ENCODE results near the gene CLIP2.
"Not testable (repeated sequence)": the region's sequence is repeated elsewhere in the genome, so short reads cannot be mapped to it uniquely, and the experiment has no call there.

CLIP2 gene

GRCh38 chr7:74289018-74289658, at the start of gene CLIP2:
Gene CLIP2 (plus strand): TSS chr7:74289407. CDS start chr7:74317547, 28,140 bp downstream.
- DNase-seq: peak in 54 of 56 donors; percentile 43 to 92 (median 82)

- DNase-seq: no peak
These were observed 48.7 kb upstream of the CLIP2 start for GRCh38 chr7:74240482-74240881.

DNA sequence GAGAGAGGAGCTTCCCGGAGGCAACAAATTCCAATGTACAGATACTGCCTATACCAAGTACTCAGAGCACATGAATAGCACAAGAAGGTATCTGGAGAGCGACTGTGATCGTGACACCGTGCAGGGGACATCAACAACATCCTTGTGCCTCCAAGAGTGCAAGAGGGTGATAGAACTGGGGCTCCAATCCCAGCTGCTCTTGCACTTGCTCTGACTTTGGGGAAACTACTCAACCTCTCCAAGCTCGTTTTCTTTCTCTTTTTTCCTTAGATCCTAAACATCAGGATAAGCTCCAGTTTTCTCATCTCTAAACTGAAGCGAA, 47.1 kb upstream of the CLIP2 start:
- DNase-seq: no peak

GRCh38 chr7:74246497-74246896, 42.7 kb upstream of the CLIP2 start:
- DNase-seq: no peak

DNA sequence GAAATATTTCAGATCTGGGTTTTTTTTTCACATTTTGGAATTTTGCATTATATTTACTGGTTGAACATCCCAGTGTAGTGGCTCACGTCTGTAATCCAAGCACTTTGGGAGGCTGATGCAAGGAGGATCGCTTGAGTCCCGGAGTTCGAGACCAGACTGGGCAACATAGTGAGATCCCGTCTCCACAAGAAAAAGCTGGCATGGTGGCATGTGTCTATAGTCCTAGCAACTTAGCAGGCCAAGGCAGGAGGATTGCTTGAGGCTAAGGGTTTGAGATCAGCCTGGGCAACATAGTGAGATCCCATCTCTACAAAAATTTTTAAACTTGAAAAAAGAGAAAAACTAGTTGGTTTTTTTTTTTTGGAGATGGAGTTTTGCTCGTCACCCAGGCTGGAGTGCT, 41.1 kb upstream of the CLIP2 start:
- no peak for DNase-seq

GRCh38 chr7:74249058-74249457, 40.1 kb upstream of the CLIP2 start:
- not testable (repeated sequence) for DNase-seq

GRCh38 chr7:74252893-74253292, 36.3 kb upstream of the CLIP2 start:
- DNase-seq: no peak

GRCh38 chr7:74253331-74253730, 35.9 kb upstream of the CLIP2 start:
- DNase-seq: no peak

DNA sequence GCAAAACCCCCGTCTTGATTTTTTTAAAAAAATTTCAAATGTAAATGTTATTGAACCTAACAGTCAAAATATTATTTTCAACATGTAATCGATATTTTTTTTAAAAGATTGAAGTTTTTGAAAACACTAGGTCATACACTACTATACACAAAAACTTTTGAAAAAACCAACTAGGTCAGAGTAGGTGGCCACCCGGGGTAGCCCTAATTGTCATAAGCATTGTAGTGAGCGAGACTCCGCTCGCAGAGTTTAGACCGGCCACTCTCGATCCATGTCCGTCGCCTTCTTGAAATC, 35.4 kb upstream of the CLIP2 start:
- DNase-seq: peak in 1 of 56 donors; percentile 44

DNA sequence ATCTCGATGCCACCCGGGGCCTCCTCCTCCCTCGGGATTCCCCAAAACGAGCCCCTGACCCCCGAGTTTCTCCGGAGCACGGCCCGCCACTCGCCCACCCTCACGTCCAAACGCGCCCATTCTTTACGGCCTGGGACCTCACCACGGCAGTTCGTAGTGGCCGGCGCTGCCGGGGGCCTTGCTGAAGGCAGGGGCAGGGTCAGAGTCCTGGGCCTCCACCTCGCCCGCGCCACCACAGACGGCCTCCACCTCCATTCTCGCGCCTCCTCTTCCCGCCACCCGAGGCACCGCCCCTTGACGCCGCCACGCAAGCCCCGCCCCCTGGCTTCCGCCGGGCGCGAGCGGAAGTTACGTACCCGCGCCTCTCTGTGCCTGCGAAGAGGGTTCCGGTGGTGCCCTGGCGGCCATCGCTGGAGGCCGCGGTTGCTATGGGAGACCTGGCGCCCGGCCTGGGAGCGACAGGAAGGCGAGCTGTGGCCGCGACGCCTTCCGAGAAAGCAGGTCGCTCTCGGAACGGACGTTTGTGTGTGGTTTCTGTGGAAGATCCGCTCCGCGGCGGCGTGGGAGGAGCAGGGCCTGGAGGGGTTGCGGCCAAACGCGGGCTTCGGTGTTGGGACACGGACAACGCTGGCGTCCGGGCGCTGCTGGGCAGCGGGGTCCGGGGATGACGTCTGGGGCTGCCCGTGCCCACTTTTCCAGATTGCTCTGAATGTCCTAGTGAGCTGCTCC, 34.9 kb upstream of the CLIP2 start, which contains the start of gene RFC2:
Gene RFC2 (minus strand): TSS at position 271 of the 729 bp plus-strand sequence. CDS start 16 bp downstream, at position 255.
- peak; percentile 68 to 99 (median 95) for DNase-seq

DNA sequence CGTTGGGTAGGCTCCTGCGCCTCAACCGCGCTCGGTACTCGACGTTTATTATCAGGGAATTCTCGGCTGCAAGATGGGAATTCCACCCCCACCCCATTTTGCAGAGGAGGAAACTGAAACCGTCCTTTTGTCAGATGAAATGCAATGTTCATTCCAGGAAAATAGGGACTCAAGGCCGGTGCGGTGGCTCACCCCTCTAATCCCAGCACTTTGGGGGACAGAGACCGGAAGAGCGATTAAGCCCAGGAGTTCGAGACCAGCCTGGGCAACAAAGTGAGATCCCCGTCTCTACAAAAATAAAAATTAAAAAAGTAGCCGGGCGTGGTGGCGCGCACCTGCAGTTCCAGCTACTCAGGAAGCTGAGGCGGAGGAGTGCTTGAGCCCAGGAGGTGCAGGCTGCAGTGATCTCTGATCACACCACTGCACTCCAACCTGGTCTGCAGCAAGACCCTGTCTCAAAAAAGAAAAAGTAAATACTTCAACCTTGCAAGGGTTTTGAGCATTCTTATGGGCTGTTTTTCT, 34.3 kb upstream of the CLIP2 start:
- DNase-seq: no peak

GRCh38 chr7:74255461-74255860, 33.7 kb upstream of the CLIP2 start:
- DNase-seq: not testable (repeated sequence)

DNA sequence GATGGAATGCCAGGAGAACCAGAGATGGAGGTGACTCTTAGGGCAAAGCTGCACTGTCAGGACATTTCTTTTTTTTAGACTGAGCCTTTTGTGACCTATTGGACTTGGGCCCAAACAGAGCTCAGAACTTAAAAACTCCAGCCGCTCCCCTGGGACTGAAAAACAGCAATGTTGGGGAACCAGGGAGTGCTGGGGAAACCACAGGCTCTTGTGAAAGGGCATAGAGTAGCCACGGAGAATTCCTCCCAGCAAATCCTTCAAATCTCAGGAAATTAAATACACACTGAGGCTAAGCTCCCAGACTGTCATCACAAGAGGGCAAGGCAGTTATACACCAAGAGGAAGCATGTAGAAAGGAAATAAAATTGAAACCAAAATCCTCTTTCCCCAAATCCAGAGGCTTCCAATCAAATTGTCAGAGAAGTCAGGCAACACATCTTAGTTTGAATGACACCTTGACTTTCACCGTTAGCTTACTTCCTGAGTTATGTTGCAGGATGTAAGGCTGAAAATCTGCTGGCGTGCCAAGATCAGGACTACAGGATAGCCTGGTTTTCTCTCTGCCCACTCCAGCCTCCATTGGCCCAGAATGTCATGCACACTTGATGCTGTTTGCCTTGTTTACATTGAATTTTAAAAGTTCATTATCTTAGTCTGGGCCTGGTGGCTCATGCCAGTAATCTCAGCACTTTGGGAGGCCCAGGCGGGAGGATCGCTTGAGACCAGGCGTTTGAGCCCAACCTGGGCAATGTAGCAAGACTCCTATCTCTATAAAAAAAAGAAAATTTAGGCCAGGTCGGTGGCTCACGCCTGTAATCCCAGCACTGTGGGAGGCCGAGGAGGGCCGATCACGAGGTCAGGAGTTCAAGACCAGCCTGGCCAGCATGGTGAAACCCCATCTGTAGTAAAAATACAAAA, 32.5 kb upstream of the CLIP2 start:
- peak in 1 of 56 donors; percentile 6 for DNase-seq

GRCh38 chr7:74258639-74259038, 30.6 kb upstream of the CLIP2 start:
- DNase-seq: no peak

- DNase-seq: peak in 1 of 56 donors; percentile 43
These were observed 26.4 kb upstream of the CLIP2 start for GRCh38 chr7:74262639-74263398.

DNA sequence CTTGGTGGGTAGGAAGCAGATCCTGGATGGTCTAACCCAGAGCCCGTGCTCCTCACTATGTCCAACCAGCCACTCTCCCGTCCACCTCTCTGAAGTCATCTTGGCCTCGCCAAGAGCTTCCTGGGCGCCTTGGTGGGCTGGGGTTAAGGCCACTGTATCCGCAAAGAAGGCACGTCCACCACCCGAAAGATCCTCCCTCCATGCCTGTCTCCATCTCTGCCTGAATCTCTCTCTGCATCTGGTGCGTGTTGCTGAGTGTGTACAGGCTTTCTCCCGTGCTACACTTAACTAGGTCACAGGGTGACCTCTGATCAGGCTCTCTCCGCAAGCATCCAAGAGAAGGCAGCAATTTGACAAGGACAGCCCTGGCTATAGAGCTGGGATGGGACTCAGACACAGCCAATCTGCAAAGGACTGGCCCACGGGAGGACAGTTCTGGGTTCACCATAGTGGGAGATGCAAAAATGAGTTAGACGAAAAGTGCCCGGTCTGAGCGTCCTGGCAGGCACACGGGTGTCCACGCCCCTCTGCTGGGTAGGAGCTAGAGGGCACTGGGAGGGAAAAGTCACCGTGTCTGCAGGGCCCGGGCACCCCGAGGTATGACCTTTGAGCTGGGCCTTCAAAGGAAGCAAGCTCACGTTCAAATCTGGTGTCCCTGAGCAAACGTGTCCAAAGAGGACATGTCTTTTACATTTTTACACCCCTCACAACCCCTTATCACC, 25.6 kb upstream of the CLIP2 start:
- DNase-seq: no peak

GRCh38 chr7:74266191-74266963, 22.8 kb upstream of the CLIP2 start:
- DNase-seq: no peak

- DNase-seq: no peak
These were observed 21.2 kb upstream of the CLIP2 start for GRCh38 chr7:74267756-74268565.
